Right atrium auricular region (tissue), 2 donors: ENCODE measurements around the gene TENT4B. TPM values are rescaled to one million over a fixed set of nuclear protein-coding genes. Genes with fewer than 3 reads are reported as not detected.

Experiments
- DNase-seq: peaks from one replicate; pipeline ENCODE4 v3.0.0-alpha.2; 2019; ENCODE audit warnings: low spot score
- H3K27ac ChIP-seq, 2 donors: fragments of 200-600 bp; sonication (generic); 1 replicate in 1 of 2; 2 replicates in 1 of 2; pipeline ENCODE4 v1.5.1; 2016 to 2019
- H3K27me3 ChIP-seq, 2 donors: fragments of 200-600 bp; sonication (generic); one replicate each; pipeline versions ENCODE4 v1.5.1 to v1.6.0; 2017 to 2019
- H3K36me3 ChIP-seq: fragments of 200-600 bp; sonication (generic); one replicate; pipeline ENCODE4 v1.5.1; 2016
- H3K4me1 ChIP-seq, 2 donors: fragments of 200-600 bp; sonication (generic); one replicate each; pipeline versions ENCODE4 v1.5.1 to v1.6.0; 2017 to 2019
- H3K4me3 ChIP-seq, 2 donors: fragments of 200-600 bp; sonication (generic); 1 replicate in 1 of 2; 2 replicates in 1 of 2; pipeline ENCODE4 v1.5.1; 2017 to 2019; ENCODE audit warnings: mild to moderate bottlenecking in 1 of 2, moderate library complexity in 1 of 2
- H3K9me3 ChIP-seq, 2 donors: fragments of 200-600 bp; sonication (generic); one replicate each; pipeline ENCODE4 v1.5.1; 2019
- CTCF ChIP-seq, 2 donors: fragments of 200-600 bp; sonication (generic); IDR thresholded peaks; one replicate each; pipeline ENCODE4 v1.5.1; 2019; ENCODE audit warnings: antibody characterized with exemption in 2 of 2
- total RNA-seq, 2 donors: library from RNA; depleted of rRNA; stranded (reverse); fragments of >200 nt; gene quantifications; one replicate each; pipeline ENCODE4 v1.1.0, GENCODE V29; 2016

Gene TENT4B
- total RNA-seq, 2 donors from 2014 or later = 5.0 to 6.1 TPM

- TF ChIP-seq CTCF (IDR thresholded peaks at IDR 0.05) = no peak
- no peaks in the 10 kb centered on the region for H3K9me3 ChIP-seq
- H3K36me3 ChIP-seq = no peaks in the 10 kb centered on the region
- no peaks in the 10 kb centered on the region for H3K27me3 ChIP-seq
- H3K27ac ChIP-seq = no peak overlapping the region
- DNase-seq = no peak
- H3K4me3 ChIP-seq = no peak overlapping the region
- peaks cover 0 to 16% of the 10 kb centered on the region in 2 donors for H3K4me1 ChIP-seq
These were observed 39.4 kb downstream of the TENT4B start for GRCh38 chr16:50192386-50193050.

GRCh38 chr16:50193594-50193993 is 40.5 kb downstream of the TENT4B start:
- H3K36me3 ChIP-seq = no peaks in the 10 kb centered on the region
- DNase-seq = no peak
- H3K27ac ChIP-seq = no peak overlapping the region
- peaks cover 0 to 17% of the 10 kb centered on the region in 2 donors for H3K4me1 ChIP-seq
- no peaks in the 10 kb centered on the region for H3K27me3 ChIP-seq
- no peak for TF ChIP-seq CTCF (IDR thresholded peaks at IDR 0.05)
- H3K4me3 ChIP-seq = no peak overlapping the region
- H3K9me3 ChIP-seq = no peaks in the 10 kb centered on the region

- H3K9me3 ChIP-seq = no peaks in the 10 kb centered on the region
These were observed 42.2 kb downstream of the TENT4B start for GRCh38 chr16:50195276-50195675.

DNA sequence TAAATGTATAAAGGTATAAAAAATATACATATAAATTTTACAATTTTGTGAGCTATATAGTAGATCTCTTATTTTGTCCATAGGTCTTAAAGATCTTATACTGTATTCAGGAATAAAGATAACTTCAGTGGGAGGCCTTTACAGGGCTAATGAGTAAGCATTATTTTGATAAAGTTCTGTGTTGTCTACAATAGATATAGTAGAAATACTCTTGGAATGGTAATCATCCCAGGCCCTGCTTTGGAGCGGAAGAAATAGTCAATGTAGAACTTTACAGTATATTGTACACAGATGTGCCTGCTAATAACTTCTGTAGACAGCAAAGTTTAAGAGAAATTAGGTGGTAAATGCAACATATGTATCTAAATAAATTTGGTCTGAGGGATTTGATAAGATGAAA is 42.6 kb downstream of the TENT4B start:
- peaks cover 0 to 19% of the 10 kb centered on the region in 2 donors for H3K4me1 ChIP-seq
- no peak overlapping the region for H3K4me3 ChIP-seq
- H3K9me3 ChIP-seq = no peaks in the 10 kb centered on the region
- no peak for TF ChIP-seq CTCF (IDR thresholded peaks at IDR 0.05)
- no peaks in the 10 kb centered on the region for H3K27me3 ChIP-seq
- DNase-seq = no peak
- no peaks in the 10 kb centered on the region for H3K36me3 ChIP-seq
- no peak overlapping the region for H3K27ac ChIP-seq

More at GRCh38 chr16:50195276-50195675, 42.2 kb downstream of the TENT4B start:
- H3K27ac ChIP-seq = no peak overlapping the region
- peaks cover 0 to 19% of the 10 kb centered on the region in 2 donors for H3K4me1 ChIP-seq
- no peak for TF ChIP-seq CTCF (IDR thresholded peaks at IDR 0.05)
- DNase-seq = no peak
- H3K36me3 ChIP-seq = no peaks in the 10 kb centered on the region
- H3K4me3 ChIP-seq = no peak overlapping the region
- H3K27me3 ChIP-seq = no peaks in the 10 kb centered on the region

GRCh38 chr16:50197582-50197981 is 44.5 kb downstream of the TENT4B start:
- peaks cover 0 to 25% of the 10 kb centered on the region in 2 donors for H3K4me1 ChIP-seq
- H3K9me3 ChIP-seq = no peaks in the 10 kb centered on the region
- no peaks in the 10 kb centered on the region for H3K36me3 ChIP-seq
- H3K27me3 ChIP-seq = no peaks in the 10 kb centered on the region
- H3K27ac ChIP-seq = no peak overlapping the region
- no peak for TF ChIP-seq CTCF (IDR thresholded peaks at IDR 0.05)
- DNase-seq = no peak
- H3K4me3 ChIP-seq = no peak overlapping the region
